HG02642 (cell line): ENCODE data around the gene UBP1.
"Not testable (repeated sequence)": the region's sequence is repeated elsewhere in the genome, so short reads cannot be mapped to it uniquely, and the experiment has no call there.

ENCODE experiments used
- ATAC-seq: cut with Tn5 transposase; IDR thresholded peaks from one replicate; pipeline ENCODE4 v1.9.1; 2021; ENCODE audit warnings: mild to moderate bottlenecking; ENCODE audit not compliant: unreplicated experiment, poor library complexity

Gene UBP1

DNA sequence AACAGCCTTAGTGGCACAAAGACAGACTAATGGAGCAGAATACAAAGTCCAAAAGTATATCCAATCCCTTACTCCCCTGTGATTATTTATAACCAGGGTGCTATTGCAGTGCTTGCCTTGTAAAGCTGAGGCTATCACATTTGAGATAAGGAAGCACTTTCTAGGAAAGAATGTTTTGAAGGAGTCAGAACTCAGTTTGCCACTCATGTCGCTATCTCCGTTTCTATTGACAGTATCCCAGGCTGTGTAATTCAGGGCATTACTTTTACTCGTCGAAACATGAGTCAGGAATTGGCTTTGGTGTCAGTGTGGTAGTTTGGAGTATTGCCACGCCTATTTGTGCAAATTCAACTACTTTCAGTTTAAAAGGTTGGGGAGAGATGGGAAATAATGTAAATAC lies 84.6 kb downstream of the UBP1 start:
- ATAC-seq, result no peak

DNA sequence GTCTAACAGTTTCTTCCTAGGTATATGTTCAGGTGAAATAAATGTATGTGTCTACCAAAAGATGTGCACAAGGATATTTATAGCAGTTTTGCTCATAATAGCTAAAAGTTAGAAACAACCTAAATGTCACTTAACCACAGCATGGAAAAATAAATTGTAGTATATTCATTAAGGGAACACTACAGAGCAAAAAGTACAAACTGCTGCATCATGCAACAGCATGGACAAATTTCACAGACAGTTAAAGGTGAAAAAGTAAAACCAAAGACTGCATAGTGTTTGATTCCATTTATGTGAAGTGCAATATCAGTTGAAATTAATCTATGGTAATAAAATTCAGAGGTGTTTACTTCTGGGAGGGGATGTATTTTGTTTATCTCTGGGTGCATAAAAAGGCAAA lies 100.4 kb downstream of the UBP1 start:
- no peak for ATAC-seq

DNA sequence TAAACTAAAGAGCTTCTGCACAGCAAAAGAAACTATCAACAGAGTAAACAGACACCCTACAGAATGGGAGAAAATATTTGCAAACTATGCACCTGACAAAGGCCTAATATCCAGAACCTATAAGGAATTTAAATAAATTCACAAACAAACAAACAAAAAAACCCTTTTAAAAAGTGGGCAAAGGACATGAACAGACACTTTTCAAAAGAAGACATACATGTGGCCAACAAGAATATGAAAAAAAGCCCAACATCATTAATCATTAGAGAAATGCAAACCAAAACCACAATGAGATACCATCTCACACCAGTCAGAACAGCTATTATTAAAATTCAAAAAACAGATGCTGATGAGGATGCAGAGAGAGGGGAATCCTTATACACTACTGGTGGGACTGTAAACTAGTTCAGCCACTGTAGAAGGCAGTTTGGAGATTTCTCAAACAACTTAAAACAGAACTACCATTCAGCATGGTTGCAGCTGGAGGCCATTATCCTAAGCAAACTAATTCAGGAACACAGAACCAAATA lies 101.2 kb downstream of the UBP1 start:
- ATAC-seq, result not testable (repeated sequence)
